GM21737 (cell line): Measurements from ENCODE around the gene DUSP28.
"Not testable (repeated sequence)": the region's sequence is repeated elsewhere in the genome, so short reads cannot be mapped to it uniquely, and the experiment has no call there.

Experiments
- ATAC-seq: cut with Tn5 transposase; IDR thresholded peaks from one replicate; pipeline ENCODE4 v1.9.1; 2021; ENCODE audit warnings: mild to moderate bottlenecking, moderate library complexity; ENCODE audit not compliant: unreplicated experiment

Gene DUSP28

GRCh38 chr2:240527153-240527750 lies 32.9 kb upstream of the DUSP28 start:
- ATAC-seq = no peak

- ATAC-seq = no peak
Observed at GRCh38 chr2:240528406-240529040, 31.6 kb upstream of the DUSP28 start.

GRCh38 chr2:240529344-240529999 lies 30.7 kb upstream of the DUSP28 start:
- no peak for ATAC-seq

- ATAC-seq = no peak
Observed at GRCh38 chr2:240530181-240530580, 30.0 kb upstream of the DUSP28 start.

- no peak for ATAC-seq
Observed at GRCh38 chr2:240531038-240531437, 29.1 kb upstream of the DUSP28 start.

GRCh38 chr2:240532031-240532775 lies 28.0 kb upstream of the DUSP28 start:
- ATAC-seq = no peak

- ATAC-seq = no peak
Observed at GRCh38 chr2:240538031-240538780, 22.0 kb upstream of the DUSP28 start.

GRCh38 chr2:240539101-240539500 lies 21.1 kb upstream of the DUSP28 start:
- ATAC-seq = not testable (repeated sequence)

- no peak for ATAC-seq
Observed at GRCh38 chr2:240539906-240540305, 20.3 kb upstream of the DUSP28 start.

- ATAC-seq = no peak
Observed at GRCh38 chr2:240551288-240551687, 8.9 kb upstream of the DUSP28 start.

GRCh38 chr2:240551811-240552210 lies 8.3 kb upstream of the DUSP28 start:
- ATAC-seq = no peak

GRCh38 chr2:240553956-240554480 lies 6.1 kb upstream of the DUSP28 start:
- ATAC-seq = no peak

- ATAC-seq = no peak
Observed at GRCh38 chr2:240554767-240555493, 5.2 kb upstream of the DUSP28 start.

- no peak for ATAC-seq
Observed at GRCh38 chr2:240555541-240556250, 4.5 kb upstream of the DUSP28 start.

- no peak for ATAC-seq
Observed at GRCh38 chr2:240556553-240557100, 3.5 kb upstream of the DUSP28 start.

GRCh38 chr2:240557101-240557751 lies 2.9 kb upstream of the DUSP28 start:
- no peak for ATAC-seq

GRCh38 chr2:240557808-240558207 lies 2.3 kb upstream of the DUSP28 start, which contains the start of gene ANKMY1:
Gene ANKMY1, minus strand, starts transcription at chr2:240557988. Its CDS starts 653 bp downstream, at chr2:240557335.
- ATAC-seq = no peak

GRCh38 chr2:240558236-240558761 lies 1.9 kb upstream of the DUSP28 start:
- ATAC-seq = no peak
